T-helper 2 cell (primary cell): ENCODE results near the gene PRM3.

Source experiments
- DNase-seq, 5 experiments: peaks; one replicate each; pipeline versions ENCODE4 v3.0.0 to v3.0.0-alpha.2; 2012 to 2022

PRM3 gene

GRCh38 chr16:11280616-11281522 lies 7.4 kb upstream of the PRM3 start, which contains the start of gene PRM1:
Gene PRM1, minus strand, starts transcription at chr16:11281330. Its CDS starts 92 bp downstream, at chr16:11281238.
- DNase-seq: no peak

- DNase-seq: no peak
These were observed 5.5 kb upstream of the PRM3 start for GRCh38 chr16:11278681-11279628.

- no peak for DNase-seq
These were observed 4.3 kb upstream of the PRM3 start for GRCh38 chr16:11277607-11278337.

GRCh38 chr16:11276896-11277593 lies 3.6 kb upstream of the PRM3 start:
- no peak for DNase-seq

GRCh38 chr16:11276143-11276895 lies 2.9 kb upstream of the PRM3 start, which contains the start of gene PRM2:
Gene PRM2, minus strand, starts transcription at chr16:11276480. Its CDS starts 110 bp downstream, at chr16:11276370.
- no peak for DNase-seq

GRCh38 chr16:11274964-11275363 lies 1.5 kb upstream of the PRM3 start:
- no peak for DNase-seq

GRCh38 chr16:11273721-11274324 lies 394 bp upstream of the PRM3 start:
- no peak for DNase-seq

GRCh38 chr16:11272484-11272883 lies 945 bp downstream of the PRM3 start:
- DNase-seq: no peak

GRCh38 chr16:11271610-11272009 lies 1.8 kb downstream of the PRM3 start:
- DNase-seq: no peak

GRCh38 chr16:11270602-11271162 lies 2.7 kb downstream of the PRM3 start:
- DNase-seq: no peak

GRCh38 chr16:11268921-11269375 lies 4.5 kb downstream of the PRM3 start, which contains the start of gene TNP2:
Gene TNP2, minus strand, starts transcription at chr16:11269325. Its CDS starts 63 bp downstream, at chr16:11269262.
- no peak for DNase-seq

- DNase-seq: no peak
These were observed 8.3 kb downstream of the PRM3 start for GRCh38 chr16:11265124-11265523.

GRCh38 chr16:11264155-11264832 lies 9.1 kb downstream of the PRM3 start:
- DNase-seq: no peak

GRCh38 chr16:11263737-11264136 lies 9.7 kb downstream of the PRM3 start:
- DNase-seq: peak in 3 of 5 experiments; percentile 41 to 91 (median 43)

GRCh38 chr16:11262915-11263314 lies 10.5 kb downstream of the PRM3 start:
- DNase-seq: no peak

GRCh38 chr16:11260596-11260966 lies 12.8 kb downstream of the PRM3 start:
- DNase-seq: no peak

GRCh38 chr16:11259655-11260595 lies 13.5 kb downstream of the PRM3 start:
- DNase-seq: no peak
